Right lung (tissue), 5 donors: ENCODE results near the gene DHX58. TPM values are rescaled to one million over a fixed set of nuclear protein-coding genes. Genes with fewer than 3 reads are reported as not detected.

ENCODE experiments used
- DNase-seq, 2 donors: peaks; one replicate each; pipeline ENCODE4 v3.0.0-alpha.2; 2013
- polyA plus RNA-seq, 5 donors: library from polyadenylated mRNA; unstranded; fragments of 120-200 nt; gene quantifications; one replicate each; pipeline versions ENCODE4 v1.2.1 to v1.2.3, GENCODE V29; 2013; ENCODE audit warnings: inconsistent platforms in 1 of 5, low replicate concordance in 1 of 5; ENCODE audit not compliant: insufficient read length in 5 of 5, insufficient read depth in 1 of 5

The DHX58 gene
- polyA plus RNA-seq, 5 donors, result 13.9 to 20.1 (median 18.8) TPM

GRCh38 chr17:42110301-42111264, 1.9 kb downstream of the DHX58 start:
- no peak for DNase-seq

GRCh38 chr17:42109086-42109485, 3.4 kb downstream of the DHX58 start:
- no peak for DNase-seq

- DNase-seq, result peak; percentile 36 to 45
Measured at GRCh38 chr17:42107597-42108576, 4.6 kb downstream of the DHX58 start.

- no peak for DNase-seq
Measured at GRCh38 chr17:42107124-42107523, 5.4 kb downstream of the DHX58 start.

GRCh38 chr17:42106009-42106408, 6.5 kb downstream of the DHX58 start:
- DNase-seq, result no peak

- no peak for DNase-seq
Measured at GRCh38 chr17:42104264-42104663, 8.2 kb downstream of the DHX58 start.

GRCh38 chr17:42103221-42103954, 9.1 kb downstream of the DHX58 start:
- DNase-seq, result no peak

GRCh38 chr17:42101513-42102292, 10.8 kb downstream of the DHX58 start:
- no peak for DNase-seq

- no peak for DNase-seq
Measured at GRCh38 chr17:42098730-42099399, 13.6 kb downstream of the DHX58 start.

- no peak for DNase-seq
Measured at GRCh38 chr17:42097691-42098631, 14.6 kb downstream of the DHX58 start, which contains the start of gene ZNF385C. ZNF385C (minus strand) TSS chr17:42098473; CDS start chr17:42063056, 35,417 bp downstream.

GRCh38 chr17:42096360-42097111, 16.0 kb downstream of the DHX58 start:
- no peak for DNase-seq

- DNase-seq, result no peak
Measured at GRCh38 chr17:42094375-42095069, 18.0 kb downstream of the DHX58 start.

- DNase-seq, result no peak
Measured at GRCh38 chr17:42092939-42093338, 19.6 kb downstream of the DHX58 start.

- no peak for DNase-seq
Measured at GRCh38 chr17:42090964-42091790, 21.3 kb downstream of the DHX58 start.

GRCh38 chr17:42088736-42089135, 23.8 kb downstream of the DHX58 start:
- DNase-seq, result no peak
